ENCODE data around the gene E2F4. TPM values are rescaled to one million over a fixed set of nuclear protein-coding genes. Genes with fewer than 3 reads are reported as not detected.

The E2F4 gene
- total and polyA plus RNA-seq, 10 of the 15 experiments (the other 5 are each of a cell fraction or from before 2014, with no cell fraction given) = 11.7 to 132 (median 95.9) TPM

DNA sequence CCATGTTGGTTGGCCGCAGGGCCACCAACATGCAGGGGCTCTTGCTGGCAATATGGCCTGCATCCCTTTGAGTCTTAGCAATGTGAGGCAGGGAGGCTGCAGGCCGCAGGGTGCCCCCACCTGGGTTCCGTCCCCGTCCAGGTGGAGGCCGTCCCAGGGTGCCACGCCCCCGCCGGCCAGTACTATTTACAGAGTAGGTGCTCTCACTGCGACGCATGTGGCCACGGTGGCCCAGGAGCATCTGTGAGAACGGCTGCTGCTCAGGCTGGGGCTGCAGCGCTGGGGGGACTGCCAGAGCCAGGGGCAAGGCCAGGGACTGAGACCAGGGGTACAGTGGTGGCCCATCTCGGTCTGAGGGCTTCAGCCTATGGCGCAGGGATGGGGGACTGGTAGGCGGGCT lies 11.8 kb upstream of the E2F4 start:
- no peaks in the 10 kb centered on the region for H3K9me3 ChIP-seq (replicated peaks; ENCODE audit: control insufficient read depth, insufficient read depth, low read length)
- DNase-seq (ENCODE audit: low read depth, low spot score) (no peak), FAIRE-seq (no peak), ATAC-seq (no peak)
- H4K20me1 ChIP-seq (ENCODE audit: control insufficient read depth, insufficient read depth) = no peaks in the 10 kb centered on the region; the same call in 1 of the 2 replicates
- ChIA-PET CTCF (interaction anchor here (1.0 to 3.2 kb wide), 8 partner anchors 9 to 163 kb away, joined by 3 to 28 read pairs (median 4); partner anchors contain the start of genes FBXL8, NOL3 and TRADD), POLR2A (no interaction called here), RAD21 (ENCODE audit: unreplicated experiment) (interaction anchor here (1.0 to 1.1 kb wide), 2 partner anchors 9 to 25 kb away, joined by 4 to 7 read pairs; no protein-coding TSS in a partner anchor), SMC1A (ENCODE audit: uncharacterized antibody, unreplicated experiment) (interaction anchor here (1.1 to 1.5 kb wide), 2 partner anchors 17 to 162 kb away, joined by 3 to 5 read pairs; no protein-coding TSS in a partner anchor)
- BruUV-seq (replicated peaks) = no TSS peak
- peaks cover 0 to 3% of the 10 kb centered on the region in 2 experiments; a peak in 2 of 4 replicates for H3K27me3 ChIP-seq (replicated peaks in 1 of 2; ENCODE audit: control insufficient read depth in 2 of 2, insufficient read depth in 2 of 2, low read length in 1 of 2)
- in situ Hi-C loops (cut with MboI) (no loop called here), intact Hi-C loops (cut with micrococcal nuclease; ENCODE audit: unreplicated experiment) (no loop called here)
- WGBS (ENCODE audit: insufficient coverage, insufficient replicate concordance, low lambda C conversion rate, missing lambda C conversion rate) = 90% methylated on average over 15 of the region's 16 CpGs
- H2AFZ ChIP-seq (ENCODE audit: control insufficient read depth, low read depth, low read length) = no peak overlapping the region
- no peak overlapping the region for H3K9ac ChIP-seq (ENCODE audit: control insufficient read depth, insufficient read depth, low read length)
- TF ChIP-seq RBBP5 (conservative IDR thresholded peaks at IDR 0.05) (no peak), RB1 (IDR thresholded peaks at IDR 0.05; ENCODE audit: borderline replicate concordance) (no peak), NFYA (IDR thresholded peaks at IDR 0.05; ENCODE audit: borderline replicate concordance, low read depth, low read length) (no peak), FOXM1 (IDR thresholded peaks at IDR 0.05; ENCODE audit: low read depth, low read length) (no peak), NFYB (IDR thresholded peaks at IDR 0.05; ENCODE audit: insufficient read depth, low read depth, low read length) (no peak), RCOR1 (conservative IDR thresholded peaks at IDR 0.05; ENCODE audit: low read depth, low read length) (no peak), EED (IDR thresholded peaks at IDR 0.05; ENCODE audit: low read depth) (no peak), ATF7 (IDR thresholded peaks at IDR 0.05; ENCODE audit: low read depth) (no peak), TARDBP (IDR thresholded peaks at IDR 0.05; ENCODE audit: borderline replicate concordance) (no peak)
- TF ChIP-seq, protein P1, sequence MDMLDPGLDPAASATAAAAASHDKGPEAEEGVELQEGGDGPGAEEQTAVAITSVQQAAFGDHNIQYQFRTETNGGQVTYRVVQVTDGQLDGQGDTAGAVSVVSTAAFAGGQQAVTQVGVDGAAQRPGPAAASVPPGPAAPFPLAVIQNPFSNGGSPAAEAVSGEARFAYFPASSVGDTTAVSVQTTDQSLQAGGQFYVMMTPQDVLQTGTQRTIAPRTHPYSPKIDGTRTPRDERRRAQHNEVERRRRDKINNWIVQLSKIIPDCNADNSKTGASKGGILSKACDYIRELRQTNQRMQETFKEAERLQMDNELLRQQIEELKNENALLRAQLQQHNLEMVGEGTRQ (IDR thresholded peaks at IDR 0.05; ENCODE audit: borderline replicate concordance, low read depth, low read length) = no peak
- TF ChIP-seq, protein P2, sequence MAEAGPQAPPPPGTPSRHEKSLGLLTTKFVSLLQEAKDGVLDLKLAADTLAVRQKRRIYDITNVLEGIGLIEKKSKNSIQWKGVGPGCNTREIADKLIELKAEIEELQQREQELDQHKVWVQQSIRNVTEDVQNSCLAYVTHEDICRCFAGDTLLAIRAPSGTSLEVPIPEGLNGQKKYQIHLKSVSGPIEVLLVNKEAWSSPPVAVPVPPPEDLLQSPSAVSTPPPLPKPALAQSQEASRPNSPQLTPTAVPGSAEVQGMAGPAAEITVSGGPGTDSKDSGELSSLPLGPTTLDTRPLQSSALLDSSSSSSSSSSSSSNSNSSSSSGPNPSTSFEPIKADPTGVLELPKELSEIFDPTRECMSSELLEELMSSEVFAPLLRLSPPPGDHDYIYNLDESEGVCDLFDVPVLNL (IDR thresholded peaks at IDR 0.05; ENCODE audit: low read depth, low read length) = no peak
- TF ChIP-seq, protein P3, sequence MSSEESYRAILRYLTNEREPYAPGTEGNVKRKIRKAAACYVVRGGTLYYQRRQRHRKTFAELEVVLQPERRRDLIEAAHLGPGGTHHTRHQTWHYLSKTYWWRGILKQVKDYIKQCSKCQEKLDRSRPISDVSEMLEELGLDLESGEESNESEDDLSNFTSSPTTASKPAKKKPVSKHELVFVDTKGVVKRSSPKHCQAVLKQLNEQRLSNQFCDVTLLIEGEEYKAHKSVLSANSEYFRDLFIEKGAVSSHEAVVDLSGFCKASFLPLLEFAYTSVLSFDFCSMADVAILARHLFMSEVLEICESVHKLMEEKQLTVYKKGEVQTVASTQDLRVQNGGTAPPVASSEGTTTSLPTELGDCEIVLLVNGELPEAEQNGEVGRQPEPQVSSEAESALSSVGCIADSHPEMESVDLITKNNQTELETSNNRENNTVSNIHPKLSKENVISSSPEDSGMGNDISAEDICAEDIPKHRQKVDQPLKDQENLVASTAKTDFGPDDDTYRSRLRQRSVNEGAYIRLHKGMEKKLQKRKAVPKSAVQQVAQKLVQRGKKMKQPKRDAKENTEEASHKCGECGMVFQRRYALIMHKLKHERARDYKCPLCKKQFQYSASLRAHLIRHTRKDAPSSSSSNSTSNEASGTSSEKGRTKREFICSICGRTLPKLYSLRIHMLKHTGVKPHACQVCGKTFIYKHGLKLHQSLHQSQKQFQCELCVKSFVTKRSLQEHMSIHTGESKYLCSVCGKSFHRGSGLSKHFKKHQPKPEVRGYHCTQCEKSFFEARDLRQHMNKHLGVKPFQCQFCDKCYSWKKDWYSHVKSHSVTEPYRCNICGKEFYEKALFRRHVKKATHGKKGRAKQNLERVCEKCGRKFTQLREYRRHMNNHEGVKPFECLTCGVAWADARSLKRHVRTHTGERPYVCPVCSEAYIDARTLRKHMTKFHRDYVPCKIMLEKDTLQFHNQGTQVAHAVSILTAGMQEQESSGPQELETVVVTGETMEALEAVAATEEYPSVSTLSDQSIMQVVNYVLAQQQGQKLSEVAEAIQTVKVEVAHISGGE (CRISPR knock-in tag; IDR thresholded peaks at IDR 0.05) = no peak
- peaks cover 13% of the 10 kb centered on the region for H3K4me1 ChIP-seq (ENCODE audit: control insufficient read depth, insufficient read depth, low read length)
- no peak overlapping the region for H3K4me2 ChIP-seq (ENCODE audit: control insufficient read depth, insufficient read depth)
- H3K4me3 ChIP-seq = no peak overlapping the region
- no peaks in the 10 kb centered on the region for H3K36me3 ChIP-seq (ENCODE audit: control insufficient read depth in 2 of 2, insufficient read depth in 2 of 2, low read length in 1 of 2)
- no peak overlapping the region for H3K27ac ChIP-seq (ENCODE audit: control insufficient read depth, insufficient read depth)
- H3K79me2 ChIP-seq (ENCODE audit: control insufficient read depth, insufficient read depth, low read length) = peaks cover 5% of the 10 kb centered on the region
